Lower leg skin (tissue), 3 donors: ENCODE data around the gene GAD1.

Experiments used
- POLR2A ChIP-seq, 2 donors: fragments of 450-650 bp; IDR thresholded peaks; one replicate each; pipeline ENCODE4 v1.6.1; 2016 to 2017; ENCODE audit warnings: antibody characterized with exemption in 2 of 2, mild to moderate bottlenecking in 1 of 2, moderate library complexity in 1 of 2
- TF ChIP-seq, protein P1 (sequence below), 3 donors: fragments of 450-650 bp; IDR thresholded peaks; one replicate each; pipeline ENCODE4 v1.5.1; 2016; ENCODE audit warnings: antibody characterized with exemption in 3 of 3, mild to moderate bottlenecking in 3 of 3, moderate library complexity in 2 of 3

DNA sequence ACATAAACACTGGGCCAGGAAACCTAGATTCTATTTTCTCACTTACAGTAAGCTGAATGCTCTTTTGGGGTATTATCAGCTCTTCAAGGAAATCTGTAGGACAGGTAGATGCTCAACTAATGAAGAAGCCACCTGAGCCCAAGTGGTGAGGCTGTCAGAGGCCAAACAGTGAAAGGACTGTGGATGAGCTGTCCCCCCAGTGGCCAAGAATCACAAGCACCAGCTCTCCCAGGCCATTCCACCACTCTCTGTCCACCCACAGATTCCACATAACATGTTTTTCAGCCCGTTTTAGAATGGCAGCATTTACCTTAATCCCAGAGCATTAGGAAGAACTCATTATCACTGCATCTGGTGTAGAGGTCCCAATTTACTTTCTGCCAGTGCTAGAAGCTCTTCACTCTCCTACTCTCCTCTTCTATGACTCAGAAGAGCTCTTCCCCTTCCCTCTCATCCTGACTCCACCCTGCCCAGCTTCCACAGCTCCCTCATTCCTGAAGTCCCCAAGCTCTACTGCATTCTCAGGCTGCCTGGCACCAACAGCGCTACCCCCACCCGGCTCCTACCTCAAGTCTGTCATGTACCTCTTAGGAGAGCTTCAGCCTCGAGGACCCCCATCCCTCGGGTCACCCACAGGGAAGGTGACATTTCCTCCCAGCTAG, 68.6 kb downstream of the GAD1 start:
- TF ChIP-seq, protein P1, sequence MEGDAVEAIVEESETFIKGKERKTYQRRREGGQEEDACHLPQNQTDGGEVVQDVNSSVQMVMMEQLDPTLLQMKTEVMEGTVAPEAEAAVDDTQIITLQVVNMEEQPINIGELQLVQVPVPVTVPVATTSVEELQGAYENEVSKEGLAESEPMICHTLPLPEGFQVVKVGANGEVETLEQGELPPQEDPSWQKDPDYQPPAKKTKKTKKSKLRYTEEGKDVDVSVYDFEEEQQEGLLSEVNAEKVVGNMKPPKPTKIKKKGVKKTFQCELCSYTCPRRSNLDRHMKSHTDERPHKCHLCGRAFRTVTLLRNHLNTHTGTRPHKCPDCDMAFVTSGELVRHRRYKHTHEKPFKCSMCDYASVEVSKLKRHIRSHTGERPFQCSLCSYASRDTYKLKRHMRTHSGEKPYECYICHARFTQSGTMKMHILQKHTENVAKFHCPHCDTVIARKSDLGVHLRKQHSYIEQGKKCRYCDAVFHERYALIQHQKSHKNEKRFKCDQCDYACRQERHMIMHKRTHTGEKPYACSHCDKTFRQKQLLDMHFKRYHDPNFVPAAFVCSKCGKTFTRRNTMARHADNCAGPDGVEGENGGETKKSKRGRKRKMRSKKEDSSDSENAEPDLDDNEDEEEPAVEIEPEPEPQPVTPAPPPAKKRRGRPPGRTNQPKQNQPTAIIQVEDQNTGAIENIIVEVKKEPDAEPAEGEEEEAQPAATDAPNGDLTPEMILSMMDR (IDR thresholded peaks at IDR 0.05): no peak
- TF ChIP-seq POLR2A (IDR thresholded peaks at IDR 0.05): no peak
